ENCODE measurements around the gene ADAMTSL1.

Gene ADAMTSL1

DNA sequence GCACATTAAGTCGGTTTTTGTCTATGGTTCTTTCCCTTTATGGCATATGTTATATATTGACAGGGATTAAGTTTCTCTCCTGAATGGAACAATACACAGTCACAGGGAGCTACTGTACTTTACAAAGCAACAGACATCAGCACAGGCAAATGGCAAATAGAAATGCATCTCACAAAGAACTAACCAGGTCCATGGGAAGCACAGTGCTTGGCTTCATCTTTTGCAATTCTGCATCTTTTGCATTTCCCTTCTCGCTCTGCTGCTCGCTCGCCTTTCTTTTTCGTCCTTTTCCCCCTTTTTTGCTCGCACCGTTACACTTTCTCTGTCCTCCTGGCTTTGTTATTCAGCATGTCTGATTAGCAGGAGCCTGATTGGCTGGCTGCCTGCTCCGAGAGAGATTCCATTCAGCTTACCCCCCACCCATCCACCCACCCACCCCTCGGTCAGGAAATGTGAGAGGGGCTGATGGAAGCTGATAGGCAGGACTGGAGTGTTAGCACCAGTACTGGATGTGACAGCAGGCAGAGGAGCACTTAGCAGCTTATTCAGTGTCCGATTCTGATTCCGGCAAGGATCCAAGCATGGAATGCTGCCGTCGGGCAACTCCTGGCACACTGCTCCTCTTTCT is at the start of gene ADAMTSL1:
Gene ADAMTSL1 (plus strand): TSS at position 502 of the 628 bp plus-strand sequence. CDS start 80 bp downstream, at position 582.
- no peak for TF ChIP-seq CTCF (IDR thresholded peaks at IDR 0.05; ENCODE audit: extremely low read depth, insufficient read depth, missing control alignments)
- in situ Hi-C loops (cut with MboI; ENCODE audit: low pct_unique_long_range_greater_than_20kb, low sequenced_read_pairs, unreplicated experiment): no loop called here
- DNase-seq (ENCODE audit: low spot score): no peak

GRCh38 chr9:18427691-18428090 is 46.3 kb upstream of the ADAMTSL1 start:
- DNase-seq (ENCODE audit: low spot score): no peak
- in situ Hi-C loops (cut with MboI; ENCODE audit: low pct_unique_long_range_greater_than_20kb, low sequenced_read_pairs, unreplicated experiment): loop anchor here (25.0 kb wide), 1 partner anchor 165 kb away; no protein-coding TSS in a partner anchor
- TF ChIP-seq CTCF (IDR thresholded peaks at IDR 0.05; ENCODE audit: extremely low read depth, insufficient read depth, missing control alignments): no peak

- DNase-seq (ENCODE audit: low spot score): no peak
- in situ Hi-C loops (cut with MboI; ENCODE audit: low pct_unique_long_range_greater_than_20kb, low sequenced_read_pairs, unreplicated experiment): loop anchor here (25.0 kb wide), 1 partner anchor 166 kb away; no protein-coding TSS in a partner anchor
- no peak for TF ChIP-seq CTCF (IDR thresholded peaks at IDR 0.05; ENCODE audit: extremely low read depth, insufficient read depth, missing control alignments)
These were observed 45.3 kb upstream of the ADAMTSL1 start for GRCh38 chr9:18428661-18429060.

DNA sequence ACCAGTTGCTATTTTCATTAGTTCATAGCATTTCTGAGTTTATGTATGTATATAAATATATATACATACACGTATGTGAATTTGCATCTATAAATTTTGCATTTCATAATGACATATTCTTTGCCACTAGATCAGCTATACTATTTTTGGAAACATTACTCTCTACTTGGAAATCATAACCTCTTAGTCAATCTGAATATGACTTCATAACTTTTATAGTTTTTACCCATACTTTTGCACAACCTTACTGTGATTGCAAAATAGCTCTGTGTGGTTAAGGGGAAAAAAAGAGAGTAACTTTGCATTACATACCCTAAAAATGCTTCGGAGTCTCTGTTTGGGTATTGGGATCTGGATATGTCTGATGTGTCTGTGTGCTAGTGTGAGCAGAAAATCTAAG is 44.9 kb upstream of the ADAMTSL1 start:
- TF ChIP-seq CTCF (IDR thresholded peaks at IDR 0.05; ENCODE audit: extremely low read depth, insufficient read depth, missing control alignments): no peak
- DNase-seq (ENCODE audit: low spot score): no peak
- in situ Hi-C loops (cut with MboI; ENCODE audit: low pct_unique_long_range_greater_than_20kb, low sequenced_read_pairs, unreplicated experiment): loop anchor here (25.0 kb wide), 1 partner anchor 167 kb away; no protein-coding TSS in a partner anchor

DNA sequence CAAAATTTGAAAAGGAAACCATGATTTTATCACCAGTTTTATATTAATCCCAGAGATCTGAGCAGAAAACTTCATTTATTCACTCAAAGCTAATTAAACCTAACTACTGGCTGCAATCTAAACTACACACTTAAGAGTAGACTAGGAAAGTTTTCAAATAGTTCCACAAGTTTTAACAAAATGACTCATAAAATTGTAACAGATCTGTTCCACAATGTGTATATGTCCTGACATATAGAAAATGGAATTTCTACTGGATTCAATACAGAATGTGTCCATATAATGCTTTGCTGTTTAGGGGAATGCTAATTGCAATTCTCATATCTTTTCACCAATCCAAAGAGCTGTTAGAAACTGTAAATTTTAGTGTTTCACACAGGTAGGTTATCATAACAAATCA is 40.3 kb upstream of the ADAMTSL1 start:
- in situ Hi-C loops (cut with MboI; ENCODE audit: low pct_unique_long_range_greater_than_20kb, low sequenced_read_pairs, unreplicated experiment): loop anchor here (25.0 kb wide), 1 partner anchor 171 kb away; no protein-coding TSS in a partner anchor
- DNase-seq (ENCODE audit: low spot score): no peak
- no peak for TF ChIP-seq CTCF (IDR thresholded peaks at IDR 0.05; ENCODE audit: extremely low read depth, insufficient read depth, missing control alignments)

- DNase-seq (ENCODE audit: low spot score): no peak
- TF ChIP-seq CTCF (IDR thresholded peaks at IDR 0.05; ENCODE audit: extremely low read depth, insufficient read depth, missing control alignments): no peak
- in situ Hi-C loops (cut with MboI; ENCODE audit: low pct_unique_long_range_greater_than_20kb, low sequenced_read_pairs, unreplicated experiment): loop anchor here (25.0 kb wide), 1 partner anchor 175 kb away; no protein-coding TSS in a partner anchor
These were observed 36.4 kb upstream of the ADAMTSL1 start for GRCh38 chr9:18437315-18438201.
